IMR-90 (cell line): Measurements from ENCODE around the gene GLS2. TPM values are rescaled to one million over a fixed set of nuclear protein-coding genes. Genes with fewer than 3 reads are reported as not detected.

Source experiments
- ATAC-seq: fragments of 200-7000 bp; cut with Tn5 transposase; 2 replicates; pipeline ENCODE4 v1.9.1; 2020; ENCODE audit warnings: low read depth, mild to moderate bottlenecking, moderate library complexity
- BruUV-seq: library from RNA; stranded (reverse); fragments of 400-500 nt; replicated peaks from 2 replicates; lab custom pipeline; 2021; lab: Mats Ljungman, UMichigan
- CTCF ChIA-PET: fragments of 300-600 bp; formaldehyde crosslinking; extraction: SDS; loops from one replicate; lab custom pipeline; 2021; ENCODE audit warnings: antibody characterized with exemption; lab: Yijun Ruan, JAX
- POLR2A ChIA-PET: fragments of 300-600 bp; sonication (Branson Sonifier 250); formaldehyde crosslinking; loops from one replicate; lab custom pipeline; 2022; ENCODE audit warnings: antibody characterized with exemption; ENCODE audit not compliant: unreplicated experiment; lab: Charles Lee
- DNase-seq: peaks from one replicate; pipeline ENCODE4 v3.0.0; 2013
- H2AFZ ChIP-seq: replicated peaks from 2 replicates; pipeline ENCODE3; 2013; ENCODE audit warnings: low read length, mild to moderate bottlenecking; ENCODE audit not compliant: poor library complexity
- H2AK5ac ChIP-seq: 2 replicates; pipeline ENCODE4 v1.6.1; 2013; ENCODE audit warnings: low read depth, low read length, inconsistent platforms
- H2AK9ac ChIP-seq: replicated peaks from 2 replicates; pipeline ENCODE3; 2013; ENCODE audit warnings: mild to moderate bottlenecking, low read depth, low read length, moderate library complexity; ENCODE audit not compliant: poor library complexity
- H2BK120ac ChIP-seq: 2 replicates; pipeline ENCODE4 v1.6.1; 2013; ENCODE audit warnings: low read depth, low read length, inconsistent platforms
- H2BK15ac ChIP-seq: 3 replicates; pipeline ENCODE4 v1.6.1; 2013; ENCODE audit warnings: low read depth, low read length, inconsistent platforms
- H2BK20ac ChIP-seq: 2 replicates; pipeline ENCODE4 v1.6.1; 2013; ENCODE audit warnings: low read depth, mild to moderate bottlenecking, inconsistent platforms, low read length, moderate library complexity
- H2BK5ac ChIP-seq: 2 replicates; pipeline ENCODE4 v1.6.1; 2013; ENCODE audit warnings: mild to moderate bottlenecking, low read depth, low read length, inconsistent platforms; ENCODE audit not compliant: poor library complexity, severe bottlenecking
- H3K14ac ChIP-seq: replicated peaks from 2 replicates; pipeline ENCODE4 v1.6.1; 2013; ENCODE audit warnings: low read depth, low read length, inconsistent platforms
- H3K18ac ChIP-seq: 2 replicates; pipeline ENCODE4 v1.6.1; 2013; ENCODE audit warnings: low read depth, low read length, control low read depth
- H3K23ac ChIP-seq: 2 replicates; pipeline ENCODE4 v1.6.1; 2013; ENCODE audit warnings: low read depth, low read length, inconsistent platforms
- H3K27ac ChIP-seq: 2 replicates; pipeline ENCODE4 v1.5.1; 2013; ENCODE audit warnings: mild to moderate bottlenecking, control low read depth, low read length; ENCODE audit not compliant: insufficient read depth
- H3K27me3 ChIP-seq: 2 replicates; pipeline ENCODE4 v1.6.1; 2013; ENCODE audit warnings: low read length; ENCODE audit not compliant: control insufficient read depth, insufficient read depth
- H3K36me3 ChIP-seq: 2 replicates; pipeline ENCODE4 v1.6.1; 2013; ENCODE audit warnings: low read length, mixed read lengths; ENCODE audit not compliant: control insufficient read depth, insufficient read depth
- H3K4ac ChIP-seq: 2 replicates; pipeline ENCODE4 v1.6.1; 2013; ENCODE audit warnings: low read depth, low read length, inconsistent platforms
- H3K4me1 ChIP-seq: 2 replicates; pipeline ENCODE4 v1.6.1; 2013; ENCODE audit warnings: low read length, mixed read lengths; ENCODE audit not compliant: control insufficient read depth, insufficient read depth
- H3K4me2 ChIP-seq: 2 replicates; pipeline ENCODE4 v1.6.1; 2013; ENCODE audit warnings: low read depth, mild to moderate bottlenecking, control low read depth, low read length, moderate library complexity
- H3K4me3 ChIP-seq: 2 replicates; pipeline ENCODE4 v1.5.1; 2013; ENCODE audit warnings: low read depth, mild to moderate bottlenecking, control low read depth, low read length, moderate library complexity; ENCODE audit not compliant: insufficient read depth
- H3K56ac ChIP-seq: 2 replicates; pipeline ENCODE4 v1.6.1; 2013; ENCODE audit warnings: low read length, inconsistent platforms; ENCODE audit not compliant: insufficient read depth; ENCODE audit errors: extremely low read depth
- H3K79me1 ChIP-seq, 2 experiments: 2 replicates each; pipeline ENCODE4 v1.6.1; 2013; ENCODE audit warnings: low read length in 2 of 2, inconsistent platforms in 1 of 2, low read depth in 1 of 2
- H3K9ac ChIP-seq: 2 replicates; pipeline ENCODE4 v1.6.1; 2013; ENCODE audit warnings: low read depth, low read length, control low read depth
- H3K9me1 ChIP-seq: 2 replicates; pipeline ENCODE4 v1.6.1; 2013; ENCODE audit warnings: low read length, inconsistent platforms; ENCODE audit not compliant: insufficient read depth
- H3K9me3 ChIP-seq: 2 replicates; pipeline ENCODE4 v1.6.1; 2013; ENCODE audit warnings: low read length; ENCODE audit not compliant: control insufficient read depth, insufficient read depth
- H4K20me1 ChIP-seq: 2 replicates; pipeline ENCODE4 v1.6.1; 2013; ENCODE audit warnings: low read length, inconsistent platforms; ENCODE audit not compliant: insufficient read depth
- H4K5ac ChIP-seq: 2 replicates; pipeline ENCODE4 v1.6.1; 2013; ENCODE audit warnings: mild to moderate bottlenecking, low read depth, low read length, control low read depth
- H4K8ac ChIP-seq, 2 experiments: 2 replicates each; pipeline ENCODE4 v1.6.1; 2013; ENCODE audit warnings: low read depth in 2 of 2, low read length in 2 of 2, control low read depth in 1 of 2, inconsistent platforms in 1 of 2
- H4K91ac ChIP-seq: 2 replicates; pipeline ENCODE4 v1.6.1; 2013; ENCODE audit warnings: low read depth, low read length, inconsistent platforms; ENCODE audit not compliant: insufficient read depth
- CEBPB ChIP-seq: IDR thresholded peaks from 2 replicates; pipeline ENCODE4 v1.6.1; 2012; ENCODE audit warnings: low read depth, low read length, improper control_type of control experiment
- CHD1 ChIP-seq: IDR thresholded peaks from 2 replicates; pipeline ENCODE4 v1.6.1; 2012; ENCODE audit warnings: low read depth, low read length, improper control_type of control experiment
- CTCF ChIP-seq: conservative IDR thresholded peaks from 2 replicates; pipeline ENCODE4 v1.5.1; 2012; ENCODE audit warnings: mild to moderate bottlenecking, low read depth, low read length, improper control_type of control experiment
- ELK1 ChIP-seq: fragments of 150-350 bp; IDR thresholded peaks from 2 replicates; pipeline ENCODE4 v1.6.1; 2016; ENCODE audit warnings: low read depth, mild to moderate bottlenecking, low read length, moderate library complexity, borderline replicate concordance
- MAFK ChIP-seq: IDR thresholded peaks from 2 replicates; pipeline ENCODE4 v1.6.1; 2012; ENCODE audit warnings: low read depth, low read length, improper control_type of control experiment
- MXI1 ChIP-seq: IDR thresholded peaks from 2 replicates; pipeline ENCODE4 v1.6.1; 2012; ENCODE audit warnings: low read depth, mild to moderate bottlenecking, low read length, moderate library complexity, borderline replicate concordance
- POLR2A ChIP-seq: IDR thresholded peaks from 2 replicates; pipeline ENCODE4 v1.6.1; 2012; ENCODE audit warnings: mild to moderate bottlenecking, low read depth, low read length
- RFX5 ChIP-seq: IDR thresholded peaks from 2 replicates; pipeline ENCODE4 v1.8.0; 2012; ENCODE audit warnings: low read depth, mild to moderate bottlenecking, low read length, moderate library complexity
- WGBS, 2 experiments: methylation state at CpG; one replicate each; pipeline versions ENCODE4 v1.1.5 to v1.1.7; 2013; ENCODE audit warnings: missing lambda C conversion rate in 2 of 2; ENCODE audit not compliant: insufficient read length in 1 of 2; ENCODE audit errors: extremely low coverage in 2 of 2; 5-methylcytosine and 5-hydroxymethylcytosine counted together
- dilution Hi-C: fragments of 300-500 bp; cut with HindIII; formaldehyde crosslinking; loops from one replicate; pipeline ENCODE4 v1.14.3; 2018; ENCODE audit warnings: low sequenced_read_pairs; ENCODE audit not compliant: unreplicated experiment
- in situ Hi-C: fragments of 300-500 bp; cut with MboI; formaldehyde crosslinking; loops from 3 replicates; pipeline ENCODE4 v1.14.3; 2019; ENCODE audit warnings: low sequenced_read_pairs, inconsistent platforms, mixed read lengths
- intact Hi-C: fragments of 100-400 bp; cut with micrococcal nuclease; formaldehyde crosslinking; loops from 2 replicates; pipeline ENCODE4 v1.10.0; 2022
- polyA plus RNA-seq, 3 experiments: library from polyadenylated mRNA; depleted of rRNA; stranded (reverse); fragments of >200 nt; gene quantifications; 2 replicates each; pipeline ENCODE4 v1.2.3, GENCODE V29; 2012; ENCODE audit warnings: low replicate concordance in 1 of 3
- total RNA-seq: library from RNA; depleted of rRNA; stranded (reverse); fragments of >200 nt; gene quantifications from 2 replicates; pipeline ENCODE4 v1.2.3, GENCODE V29; 2012

Gene GLS2
- total and polyA plus RNA-seq, 2 of the 4 experiments (the other 2 are of a cell fraction) = 0.21 to 0.36 TPM

- no peak within 1 kb of the TSS for H2BK5ac ChIP-seq
- DNase-seq = no peak
- dilution Hi-C loops (no loop called here), in situ Hi-C loops (no loop called here), intact Hi-C loops (no loop called here)
- H3K79me1 ChIP-seq = no peaks in the 10 kb centered on the region
- H3K27me3 ChIP-seq = peaks cover 20% of the 10 kb centered on the region
- ChIA-PET CTCF (interaction anchor here (1.2 kb wide), 1 partner anchor 9 kb away, joined by 3 read pairs; no protein-coding TSS in a partner anchor), POLR2A (no interaction called here)
- H2AFZ ChIP-seq = peak within 1 kb of the TSS; percentile 64
- no peak for TF ChIP-seq RFX5
- TF ChIP-seq ELK1 = no peak
- TF ChIP-seq CEBPB = no peak
- TF ChIP-seq POLR2A = no peak
- no peak for TF ChIP-seq CTCF
- no peak for TF ChIP-seq MXI1
- no peak for TF ChIP-seq MAFK
- no peak for TF ChIP-seq CHD1
- no peak within 1 kb of the TSS for H3K27ac ChIP-seq
- H2BK120ac ChIP-seq = no peak within 1 kb of the TSS
- no peak within 1 kb of the TSS for H4K5ac ChIP-seq
- no CpG with 5 or more reads among the region's 5 CpGs for WGBS, 2 experiments
- no peak within 1 kb of the TSS for H2BK20ac ChIP-seq
- H4K20me1 ChIP-seq = no peaks in the 10 kb centered on the region
- no peak within 1 kb of the TSS for H3K4ac ChIP-seq
- H3K4me1 ChIP-seq = no peaks in the 10 kb centered on the region
- no peaks in the 10 kb centered on the region for H3K9me3 ChIP-seq
- BruUV-seq = no TSS peak
- H4K91ac ChIP-seq = no peak within 1 kb of the TSS
- H3K56ac ChIP-seq = no peak within 1 kb of the TSS
- H2AK9ac ChIP-seq = no peak within 1 kb of the TSS
- H3K14ac ChIP-seq = no peak within 1 kb of the TSS
- H4K8ac ChIP-seq = no peak within 1 kb of the TSS
- no peak within 1 kb of the TSS for H2AK5ac ChIP-seq
- no peak within 1 kb of the TSS for H3K9ac ChIP-seq
- H3K4me3 ChIP-seq = no peak within 1 kb of the TSS
- no peak within 1 kb of the TSS for H3K4me2 ChIP-seq
- no peak within 1 kb of the TSS for H3K23ac ChIP-seq
- H3K36me3 ChIP-seq = no peaks in the 10 kb centered on the region
- H2BK15ac ChIP-seq = no peak within 1 kb of the TSS
- H3K9me1 ChIP-seq = no peaks in the 10 kb centered on the region
- H3K18ac ChIP-seq = no peak within 1 kb of the TSS
- no peak for ATAC-seq
Observed at GRCh38 chr12:56454557-56454956, 33.4 kb downstream of the GLS2 start, which contains the start of gene MIP. MIP (minus strand) TSS chr12:56454657; CDS start chr12:56454613, 44 bp downstream.
